Measurements from ENCODE around the gene UBTD1. TPM values are rescaled to one million over a fixed set of nuclear protein-coding genes. Genes with fewer than 3 reads are reported as not detected.
A peak's percentile ranks its signal among the peaks of the same experiment; 100 is the strongest.
"Not testable (repeated sequence)": the region's sequence is repeated elsewhere in the genome, so short reads cannot be mapped to it uniquely, and the experiment has no call there.

Gene UBTD1
- total RNA-seq, result 21.5 and 27.9 TPM in 2 replicates

- no peak for DNase-seq (ENCODE audit: low read depth)
Observed at GRCh38 chr10:97498841-97499560, at the start of gene UBTD1. Gene UBTD1, plus strand, starts transcription at chr10:97498924. Its CDS starts 280 bp downstream, at chr10:97499204.

DNA sequence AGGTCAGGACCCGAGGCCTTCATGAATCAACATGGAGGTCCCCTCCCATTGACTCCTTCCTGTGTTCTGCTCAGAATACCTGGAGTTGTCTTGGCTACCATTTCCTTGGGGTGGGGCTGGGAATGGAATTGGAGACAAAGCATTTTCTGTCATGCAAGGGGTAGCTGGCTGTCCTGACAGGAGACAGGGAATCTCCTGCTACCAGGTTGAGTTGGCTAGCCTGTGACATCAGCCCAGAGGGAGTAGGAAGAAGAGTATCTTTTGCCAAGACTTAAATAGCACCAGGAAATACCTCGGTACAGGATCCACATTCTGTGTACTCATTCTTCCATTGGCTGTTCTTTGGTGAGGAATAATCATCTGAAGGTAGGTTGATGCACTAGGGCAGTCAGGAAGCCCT is 47.9 kb upstream of the UBTD1 start:
- no peak for DNase-seq (ENCODE audit: low read depth)

GRCh38 chr10:97451605-97452004 is 47.1 kb upstream of the UBTD1 start:
- no peak for DNase-seq (ENCODE audit: low read depth)

DNA sequence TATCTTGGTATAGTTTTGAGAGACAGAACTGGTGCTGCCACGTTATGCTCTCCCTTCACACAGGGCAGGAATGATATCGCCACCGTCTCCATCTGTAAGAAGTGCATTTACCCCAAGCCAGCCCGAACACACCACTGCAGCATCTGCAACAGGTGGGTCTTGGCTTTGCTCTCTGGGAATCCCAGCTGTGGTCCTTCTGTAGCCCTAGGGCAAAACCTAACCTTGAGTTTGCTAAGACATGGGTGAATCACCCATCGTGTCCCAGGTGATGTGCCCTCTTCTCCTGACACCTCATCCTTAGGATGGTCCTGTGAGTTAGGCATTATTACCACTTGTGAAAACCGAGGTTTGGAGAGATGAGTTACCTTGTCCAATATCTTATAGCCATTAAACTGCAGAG is 46.4 kb upstream of the UBTD1 start:
- no peak for DNase-seq (ENCODE audit: low read depth)

- peak; percentile 49 for DNase-seq (ENCODE audit: low read depth)
Observed at GRCh38 chr10:97454330-97455036, 44.2 kb upstream of the UBTD1 start.

DNA sequence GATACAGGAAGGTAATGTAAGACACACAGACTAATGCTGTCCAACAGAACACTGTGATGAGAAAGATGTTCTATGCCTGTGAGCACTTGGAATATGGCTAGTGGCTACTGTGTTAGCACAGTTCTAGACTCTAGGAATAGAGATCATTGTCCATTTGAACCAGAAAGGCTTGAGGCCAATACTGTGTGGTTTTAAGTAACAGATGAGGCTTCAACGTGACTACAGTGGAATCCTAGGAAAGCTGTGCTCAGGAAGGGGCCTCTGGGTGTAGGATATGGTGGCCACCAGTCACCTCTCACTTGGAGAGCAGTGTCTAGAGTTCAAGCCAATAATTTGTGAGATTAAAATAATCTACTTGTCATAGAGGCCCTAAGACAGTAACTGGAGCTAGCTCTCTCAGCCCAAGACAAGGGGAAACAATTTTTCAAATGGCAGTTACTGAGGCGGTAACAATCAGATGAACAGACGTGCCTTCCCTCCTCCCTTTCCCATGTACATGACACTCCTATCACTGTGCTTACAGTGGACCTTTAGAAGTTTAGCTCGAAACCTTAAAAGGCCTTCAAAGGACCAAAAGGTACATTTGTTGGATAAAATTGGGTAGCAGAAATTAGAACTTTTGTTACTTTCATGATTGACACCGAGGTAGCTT is 42.6 kb upstream of the UBTD1 start:
- no peak for DNase-seq (ENCODE audit: low read depth)

DNA sequence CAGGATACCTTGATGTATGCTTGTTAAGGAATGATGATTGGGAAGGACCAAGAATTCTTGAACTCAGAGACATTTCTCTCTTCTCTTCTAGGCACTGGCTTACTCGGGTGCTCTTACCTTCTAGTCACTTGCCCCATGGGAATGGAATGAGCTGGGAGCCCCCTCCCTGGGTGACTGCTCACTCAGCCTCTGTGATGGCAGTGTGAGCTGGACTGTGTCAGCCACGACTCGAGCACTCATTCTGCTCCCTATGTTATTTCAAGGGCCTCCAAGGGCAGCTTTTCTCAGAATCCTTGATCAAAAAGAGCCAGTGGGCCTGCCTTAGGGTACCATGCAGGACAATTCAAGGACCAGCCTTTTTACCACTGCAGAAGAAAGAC is 42.0 kb upstream of the UBTD1 start:
- no peak for DNase-seq (ENCODE audit: low read depth)

DNA sequence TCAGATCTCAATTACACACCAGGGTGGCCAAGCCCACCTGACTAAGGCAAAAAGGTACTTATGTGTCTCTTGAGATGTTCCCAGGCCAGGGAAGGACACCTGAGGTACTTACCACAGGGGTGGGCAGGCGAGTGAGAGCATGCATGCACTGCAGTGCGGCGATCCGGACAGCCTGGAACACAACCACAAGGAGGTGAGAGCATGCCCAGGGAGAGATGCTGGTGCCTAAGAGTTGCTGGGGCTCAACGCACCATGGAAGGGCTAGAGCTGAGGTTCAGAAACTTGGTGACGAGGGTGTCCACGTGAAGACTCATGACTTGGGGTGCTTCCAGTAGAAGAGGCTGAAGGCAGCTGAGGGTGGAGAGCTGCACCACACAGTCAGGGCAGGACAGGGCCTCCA is 39.6 kb upstream of the UBTD1 start:
- no peak for DNase-seq (ENCODE audit: low read depth)

GRCh38 chr10:97459933-97460332 is 38.8 kb upstream of the UBTD1 start:
- no peak for DNase-seq (ENCODE audit: low read depth)

DNA sequence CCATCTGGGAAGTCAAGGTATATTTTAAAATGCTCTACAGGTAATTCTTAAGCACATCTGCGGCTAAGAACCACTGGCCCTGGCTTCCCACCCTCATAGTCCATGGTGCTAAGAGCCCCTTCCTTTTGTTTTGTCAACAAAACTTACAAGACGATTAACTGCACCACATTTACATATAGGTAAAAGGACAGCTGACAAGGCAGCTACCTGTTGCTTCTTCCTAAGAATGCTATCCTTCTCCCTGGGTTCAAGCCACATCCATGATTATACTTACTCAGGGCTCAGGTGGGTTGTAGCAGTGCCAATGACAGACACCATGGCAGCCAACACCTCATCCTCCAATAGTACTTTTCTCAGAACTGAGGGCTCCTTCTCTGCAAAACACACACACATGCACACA is 36.4 kb upstream of the UBTD1 start:
- no peak for DNase-seq (ENCODE audit: low read depth)

- DNase-seq (ENCODE audit: low read depth), result peak; percentile 60
Observed at GRCh38 chr10:97463363-97464132, 35.2 kb upstream of the UBTD1 start.

GRCh38 chr10:97464226-97464625 is 34.5 kb upstream of the UBTD1 start:
- no peak for DNase-seq (ENCODE audit: low read depth)

DNA sequence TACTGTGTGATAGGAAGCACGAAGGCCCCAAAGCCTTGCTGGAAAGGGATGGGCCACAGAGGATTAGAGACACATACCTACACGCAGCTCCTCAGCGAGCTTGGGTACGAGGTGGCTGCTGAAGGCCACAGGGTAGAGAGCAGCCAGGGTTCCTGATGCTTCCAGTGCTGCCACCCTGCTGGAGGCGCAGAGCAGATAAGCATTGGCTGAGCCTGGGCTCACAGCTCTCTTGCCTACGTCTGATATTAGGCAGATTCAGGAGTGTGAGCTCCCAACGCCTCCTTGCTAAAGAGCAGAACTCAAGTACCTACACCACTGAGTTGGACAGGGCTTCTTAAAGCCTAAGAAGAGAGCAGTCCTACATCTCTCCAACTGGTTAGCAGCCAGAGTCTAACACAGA is 32.7 kb upstream of the UBTD1 start:
- no peak for DNase-seq (ENCODE audit: low read depth)

DNA sequence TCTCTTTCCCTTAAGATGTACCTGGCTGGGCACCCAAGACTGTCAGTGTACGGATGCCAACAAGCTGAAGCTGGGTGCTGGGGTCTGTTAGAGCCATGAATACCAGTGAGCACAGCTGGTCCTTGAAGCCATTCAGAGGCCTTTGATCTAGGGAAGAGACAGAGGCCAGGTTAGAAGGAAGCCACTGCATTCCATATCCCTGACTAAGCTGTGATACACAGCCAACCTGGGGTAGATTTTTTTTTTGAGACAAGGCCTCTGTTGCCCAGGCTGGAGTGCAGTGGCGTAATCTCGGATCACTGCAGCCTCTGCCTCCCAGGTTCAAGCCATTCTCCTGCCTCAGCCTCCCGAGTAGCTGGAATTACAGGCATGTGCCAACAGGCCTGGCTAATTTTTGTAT is 32.0 kb upstream of the UBTD1 start:
- peak; percentile 56 for DNase-seq (ENCODE audit: low read depth)

- DNase-seq (ENCODE audit: low read depth), result no peak
Observed at GRCh38 chr10:97468162-97468561, 30.6 kb upstream of the UBTD1 start.

DNA sequence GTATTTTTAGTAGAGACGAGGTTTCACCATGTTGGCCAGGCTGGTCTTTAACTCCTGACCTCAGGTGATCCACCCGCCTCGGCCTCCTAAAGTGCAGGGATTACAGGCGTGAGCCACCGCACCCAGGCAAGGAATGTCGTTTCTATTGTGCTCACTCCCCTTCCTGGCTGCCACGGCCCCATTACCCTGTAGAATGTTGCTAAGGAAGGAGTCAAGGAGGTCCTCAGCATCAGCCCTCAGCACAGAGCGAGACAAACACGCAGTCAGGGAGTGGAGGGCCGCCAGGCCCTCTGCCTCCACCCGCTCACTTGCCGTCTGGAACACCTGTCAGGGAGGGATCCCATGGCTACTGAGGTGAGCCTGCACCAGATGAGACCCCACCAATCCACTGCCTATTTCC is 29.9 kb upstream of the UBTD1 start:
- not testable (repeated sequence) for DNase-seq (ENCODE audit: low read depth)

GRCh38 chr10:97474918-97475317 is 23.8 kb upstream of the UBTD1 start:
- no peak for DNase-seq (ENCODE audit: low read depth)

GRCh38 chr10:97475936-97476594 is 22.7 kb upstream of the UBTD1 start:
- peak; percentile 73 for DNase-seq (ENCODE audit: low read depth)

GRCh38 chr10:97479410-97479809 is 19.3 kb upstream of the UBTD1 start:
- DNase-seq (ENCODE audit: low read depth), result not testable (repeated sequence)

DNA sequence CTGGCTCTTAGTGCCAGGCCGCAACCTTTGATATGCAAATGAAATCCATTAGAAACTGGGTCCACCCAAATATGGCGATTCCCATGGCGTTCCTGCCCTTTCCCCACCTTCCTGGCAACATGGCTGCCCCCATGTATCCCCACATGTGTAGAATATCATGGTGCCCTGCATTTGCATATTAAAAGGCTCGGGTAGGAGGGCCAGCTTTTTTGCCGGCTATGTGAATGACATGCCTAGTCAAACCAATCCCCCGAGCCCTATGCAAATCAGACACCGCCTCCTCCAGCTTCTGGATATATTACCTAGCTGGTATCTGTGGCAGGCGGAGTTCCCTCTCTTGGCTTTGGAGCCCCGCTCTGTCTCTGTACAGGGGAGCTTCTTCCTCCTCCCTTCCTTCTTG is 18.8 kb upstream of the UBTD1 start:
- DNase-seq (ENCODE audit: low read depth), result no peak

DNA sequence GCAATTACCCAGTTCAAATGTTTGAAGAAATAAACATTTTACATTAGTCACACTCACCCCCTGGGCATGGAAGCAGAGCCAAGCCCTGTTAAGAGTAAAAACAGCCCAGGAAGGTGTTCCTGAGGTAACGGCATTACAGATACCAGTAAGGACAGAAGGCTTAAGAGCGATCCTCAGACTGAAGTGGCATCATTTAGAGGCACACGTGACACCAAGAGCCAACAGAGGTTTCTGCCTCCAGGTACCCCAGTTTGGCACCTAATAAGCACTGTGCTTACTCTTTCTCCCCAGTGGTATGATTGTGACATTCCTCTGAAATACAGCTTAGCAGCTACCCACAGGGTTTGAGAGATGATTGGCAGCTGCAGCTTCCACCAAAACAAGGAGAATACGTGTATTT is 17.7 kb upstream of the UBTD1 start:
- peak; percentile 68 for DNase-seq (ENCODE audit: low read depth)

GRCh38 chr10:97482381-97482780 is 16.3 kb upstream of the UBTD1 start:
- DNase-seq (ENCODE audit: low read depth), result no peak

Measured in renal cortical epithelial cell (primary cell).